IPS-15b (cell line): Measurements from ENCODE around the gene KLHL8.
"Not testable (repeated sequence)": the region's sequence is repeated elsewhere in the genome, so short reads cannot be mapped to it uniquely, and the experiment has no call there.

Experiments used
- H3K27me3 ChIP-seq: one replicate; pipeline ENCODE4 v1.6.1; 2013; ENCODE audit warnings: low read length; ENCODE audit not compliant: control insufficient read depth, insufficient read depth
- H3K36me3 ChIP-seq: one replicate; pipeline ENCODE4 v1.6.1; 2013; ENCODE audit warnings: low read length; ENCODE audit not compliant: control insufficient read depth, insufficient read depth
- H3K4me1 ChIP-seq: one replicate; pipeline ENCODE4 v1.6.1; 2013; ENCODE audit warnings: mild to moderate bottlenecking, low read length; ENCODE audit not compliant: control insufficient read depth, insufficient read depth
- H3K4me3 ChIP-seq: one replicate; pipeline ENCODE4 v1.5.1; 2013; ENCODE audit warnings: low read depth, low read length
- H3K9ac ChIP-seq: one replicate; pipeline ENCODE4 v1.6.1; 2013; ENCODE audit warnings: low read depth, mild to moderate bottlenecking, low read length
- H3K9me3 ChIP-seq: one replicate; pipeline ENCODE4 v1.6.1; 2013; ENCODE audit warnings: mild to moderate bottlenecking, low read length; ENCODE audit not compliant: control insufficient read depth, insufficient read depth

The KLHL8 gene

GRCh38 chr4:87165892-87166291, 54.5 kb downstream of the KLHL8 start:
- H3K4me3 ChIP-seq: no peak overlapping the region
- no peaks in the 10 kb centered on the region for H3K27me3 ChIP-seq
- H3K9ac ChIP-seq: no peak overlapping the region
- H3K36me3 ChIP-seq: peaks cover 4% of the 10 kb centered on the region
- H3K9me3 ChIP-seq: no peaks in the 10 kb centered on the region
- no peaks in the 10 kb centered on the region for H3K4me1 ChIP-seq

DNA sequence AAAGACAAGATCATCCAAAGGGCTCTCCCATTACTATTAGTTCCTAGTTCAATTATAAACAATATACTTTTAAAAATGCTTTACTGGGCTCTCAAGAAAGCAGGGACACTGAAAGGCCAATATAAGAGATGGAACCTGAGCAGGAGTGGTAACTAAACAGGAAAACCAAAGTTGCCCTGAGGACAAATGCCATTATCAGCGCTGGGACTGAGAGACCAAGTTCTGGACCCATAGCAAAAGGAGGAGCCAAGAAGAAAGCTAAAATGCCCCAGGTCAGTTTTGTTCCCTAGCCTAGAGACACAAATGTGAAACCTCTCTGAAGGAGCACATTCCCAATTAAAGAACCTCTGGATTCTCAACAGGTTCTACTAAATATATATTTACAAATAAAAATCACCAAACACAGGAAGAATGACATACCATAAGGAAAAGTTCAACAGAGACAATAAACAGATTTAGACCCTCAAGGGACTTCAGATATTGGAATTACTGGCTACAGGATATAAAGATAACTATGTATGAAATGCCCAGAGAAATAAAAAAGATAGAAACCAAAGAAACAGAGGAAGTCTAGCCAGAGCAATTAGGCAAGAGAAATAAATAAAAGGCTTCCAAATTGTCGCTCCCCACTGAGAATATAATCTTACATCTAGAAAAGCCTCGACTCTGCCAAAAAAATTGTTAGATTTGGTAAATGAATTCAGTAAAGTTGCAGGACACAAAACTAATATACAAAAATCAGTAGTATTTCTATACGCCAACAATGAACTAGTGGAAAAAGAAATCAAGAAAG, 67.1 kb downstream of the KLHL8 start:
- no peaks in the 10 kb centered on the region for H3K27me3 ChIP-seq
- H3K4me3 ChIP-seq: no peak overlapping the region
- H3K36me3 ChIP-seq: no peaks in the 10 kb centered on the region

GRCh38 chr4:87152310-87153041, 67.9 kb downstream of the KLHL8 start:
- Histone ChIP-seq H3K9me3 (no peaks in the 10 kb centered on the region), H3K9ac (no peak overlapping the region), H3K4me1 (no peaks in the 10 kb centered on the region), H3K27me3 (no peaks in the 10 kb centered on the region), H3K36me3 (no peaks in the 10 kb centered on the region), H3K4me3 (no peak overlapping the region)

More for the DNA sequence above, 67.1 kb downstream of the KLHL8 start:
- H3K9ac ChIP-seq: no peak overlapping the region
- H3K4me1 ChIP-seq: no peaks in the 10 kb centered on the region
- no peaks in the 10 kb centered on the region for H3K9me3 ChIP-seq

GRCh38 chr4:87151730-87152129, 68.7 kb downstream of the KLHL8 start:
- Histone ChIP-seq H3K36me3 (no peaks in the 10 kb centered on the region), H3K9ac (no peak overlapping the region), H3K4me1 (no peaks in the 10 kb centered on the region), H3K9me3 (no peaks in the 10 kb centered on the region), H3K27me3 (no peaks in the 10 kb centered on the region), H3K4me3 (no peak overlapping the region)

GRCh38 chr4:87150498-87151261, 69.7 kb downstream of the KLHL8 start:
- Histone ChIP-seq H3K36me3 (no peaks in the 10 kb centered on the region), H3K9ac (no peak overlapping the region), H3K27me3 (no peaks in the 10 kb centered on the region), H3K4me3 (no peak overlapping the region), H3K9me3 (no peaks in the 10 kb centered on the region), H3K4me1 (no peaks in the 10 kb centered on the region)

- Histone ChIP-seq H3K4me1 (no peaks in the 10 kb centered on the region), H3K9me3 (no peaks in the 10 kb centered on the region), H3K36me3 (peaks cover 3% of the 10 kb centered on the region), H3K9ac (no peak overlapping the region), H3K27me3 (no peaks in the 10 kb centered on the region), H3K4me3 (no peak overlapping the region)
These were observed 73.3 kb downstream of the KLHL8 start for GRCh38 chr4:87147116-87147515.

DNA sequence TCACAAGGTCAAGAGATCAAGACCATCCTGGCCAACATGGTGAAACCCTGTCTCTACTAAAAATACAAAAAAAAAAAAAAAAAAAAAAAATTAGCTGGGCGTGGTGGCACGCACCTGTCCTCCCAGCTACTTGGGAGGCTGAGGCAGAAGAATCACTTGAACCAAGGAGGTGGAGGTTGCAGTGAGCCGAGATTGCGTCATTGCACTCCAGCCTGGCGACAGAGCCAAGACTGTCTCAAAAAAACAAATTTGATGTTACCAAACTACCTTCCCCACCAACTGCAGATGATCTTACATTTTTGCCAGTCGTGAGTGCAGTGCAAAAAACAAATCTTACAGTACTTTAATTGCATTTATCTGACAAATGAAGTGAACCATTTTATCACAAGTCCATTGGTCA, 74.5 kb downstream of the KLHL8 start:
- H3K27me3 ChIP-seq, H3K4me3 ChIP-seq, H3K9me3 ChIP-seq, H3K4me1 ChIP-seq, H3K36me3 ChIP-seq, H3K9ac ChIP-seq: not testable (repeated sequence)

GRCh38 chr4:87144356-87144755, 76.1 kb downstream of the KLHL8 start:
- Histone ChIP-seq H3K4me1 (no peaks in the 10 kb centered on the region), H3K9me3 (no peaks in the 10 kb centered on the region), H3K36me3 (peaks cover 7% of the 10 kb centered on the region), H3K9ac (no peak overlapping the region), H3K27me3 (no peaks in the 10 kb centered on the region), H3K4me3 (no peak overlapping the region)

- Histone ChIP-seq H3K9me3 (no peaks in the 10 kb centered on the region), H3K9ac (no peak overlapping the region), H3K27me3 (no peaks in the 10 kb centered on the region), H3K4me3 (no peak overlapping the region), H3K4me1 (no peaks in the 10 kb centered on the region), H3K36me3 (peaks cover 15% of the 10 kb centered on the region)
These were observed 79.0 kb downstream of the KLHL8 start for GRCh38 chr4:87141428-87141827.

- no peak overlapping the region for H3K4me3 ChIP-seq
- H3K9me3 ChIP-seq: no peaks in the 10 kb centered on the region
- H3K36me3 ChIP-seq: peaks cover 55% of the 10 kb centered on the region
- H3K27me3 ChIP-seq: no peaks in the 10 kb centered on the region
- no peak overlapping the region for H3K9ac ChIP-seq
- no peaks in the 10 kb centered on the region for H3K4me1 ChIP-seq
These were observed 86.3 kb downstream of the KLHL8 start for GRCh38 chr4:87134122-87134521.

GRCh38 chr4:87133183-87133582, 87.2 kb downstream of the KLHL8 start:
- Histone ChIP-seq H3K4me3 (no peak overlapping the region), H3K9ac (no peak overlapping the region), H3K27me3 (no peaks in the 10 kb centered on the region), H3K9me3 (no peaks in the 10 kb centered on the region), H3K4me1 (no peaks in the 10 kb centered on the region), H3K36me3 (peaks cover 65% of the 10 kb centered on the region)
